ACC112 (cell line): Measurements from ENCODE around the gene CREG2.

Source experiments
- H2AFZ ChIP-seq: fragments of 200-600 bp; sonication (generic); one replicate; pipeline ENCODE4 v1.6.0; 2017; ENCODE audit warnings: antibody characterized with exemption, low read length; ENCODE audit not compliant: unreplicated experiment
- H3K27ac ChIP-seq: fragments of 200-600 bp; sonication (generic); 2 replicates; pipeline ENCODE4 v1.5.1; 2014; ENCODE audit warnings: low read depth, mild to moderate bottlenecking, antibody characterized with exemption, low read length, moderate library complexity
- H3K27me3 ChIP-seq: fragments of 200-600 bp; sonication (generic); 2 replicates; pipeline ENCODE4 v1.6.1; 2014; ENCODE audit warnings: mild to moderate bottlenecking, antibody characterized with exemption, low read length, moderate library complexity, mixed read lengths; ENCODE audit not compliant: insufficient read depth
- H3K36me3 ChIP-seq: fragments of 200-600 bp; sonication (generic); 2 replicates; pipeline ENCODE4 v1.6.1; 2016; ENCODE audit warnings: mild to moderate bottlenecking, antibody characterized with exemption, low read length, moderate library complexity, mixed read lengths; ENCODE audit not compliant: insufficient read depth
- H3K4me1 ChIP-seq: fragments of 200-600 bp; sonication (generic); one replicate; pipeline ENCODE4 v1.6.1; 2016; ENCODE audit warnings: low read length, mixed read lengths; ENCODE audit not compliant: insufficient read depth, unreplicated experiment, control insufficient read depth
- H3K4me3 ChIP-seq: fragments of 200-600 bp; sonication (generic); 2 replicates; pipeline ENCODE4 v1.5.1; 2014; ENCODE audit warnings: mild to moderate bottlenecking, low read depth, low read length
- H3K79me2 ChIP-seq: fragments of 200-600 bp; sonication (generic); one replicate; pipeline ENCODE4 v1.6.0; 2016; ENCODE audit warnings: low read length; ENCODE audit not compliant: control insufficient read depth, unreplicated experiment, insufficient read depth

CREG2 gene

DNA sequence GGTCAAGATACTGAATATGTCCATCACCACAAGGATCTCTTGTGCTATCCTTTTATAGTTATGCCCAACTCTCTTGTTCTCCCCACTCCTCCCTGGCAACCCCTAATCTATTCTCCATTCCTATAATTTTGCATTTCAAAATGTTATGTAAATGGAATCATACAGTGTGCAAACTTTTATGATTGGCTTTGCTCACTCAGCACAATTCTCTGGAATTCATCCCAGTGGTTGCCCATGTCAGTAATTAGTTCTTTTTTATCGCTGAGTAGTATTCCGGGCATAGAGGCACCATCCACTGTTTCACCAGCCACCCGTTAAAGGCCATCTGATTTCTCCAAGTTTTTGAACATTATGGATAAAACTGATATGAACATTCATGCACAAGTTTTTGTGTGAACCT lies 40.4 kb downstream of the CREG2 start:
- Histone ChIP-seq H2AFZ (no peak overlapping the region), H3K27me3 (no peaks in the 10 kb centered on the region), H3K27ac (no peak overlapping the region), H3K4me3 (no peak overlapping the region), H3K79me2 (no peaks in the 10 kb centered on the region), H3K4me1 (no peaks in the 10 kb centered on the region), H3K36me3 (no peaks in the 10 kb centered on the region)

DNA sequence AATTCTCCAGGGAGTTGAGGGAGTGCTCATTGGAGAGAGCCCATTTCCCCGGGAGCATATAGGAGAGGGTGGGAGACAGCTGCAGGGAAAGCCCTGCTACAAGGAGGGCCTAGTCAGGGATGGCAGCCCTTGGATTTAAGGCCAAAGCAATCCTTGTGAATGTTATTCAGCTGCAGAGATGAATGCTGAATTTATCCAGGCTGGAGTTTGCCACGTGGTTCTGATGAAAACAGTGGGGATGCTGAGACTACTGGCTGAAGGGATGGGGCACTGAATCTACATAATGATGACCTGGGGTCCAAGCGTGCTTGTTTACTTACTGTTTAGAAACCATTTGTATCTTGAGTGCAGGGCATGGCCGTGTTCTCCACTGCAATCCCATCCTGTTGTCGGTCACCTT lies 43.2 kb downstream of the CREG2 start:
- Histone ChIP-seq H3K79me2 (no peaks in the 10 kb centered on the region), H3K27me3 (no peaks in the 10 kb centered on the region), H3K27ac (no peak overlapping the region), H2AFZ (no peak overlapping the region), H3K4me3 (no peak overlapping the region), H3K36me3 (no peaks in the 10 kb centered on the region), H3K4me1 (no peaks in the 10 kb centered on the region)

DNA sequence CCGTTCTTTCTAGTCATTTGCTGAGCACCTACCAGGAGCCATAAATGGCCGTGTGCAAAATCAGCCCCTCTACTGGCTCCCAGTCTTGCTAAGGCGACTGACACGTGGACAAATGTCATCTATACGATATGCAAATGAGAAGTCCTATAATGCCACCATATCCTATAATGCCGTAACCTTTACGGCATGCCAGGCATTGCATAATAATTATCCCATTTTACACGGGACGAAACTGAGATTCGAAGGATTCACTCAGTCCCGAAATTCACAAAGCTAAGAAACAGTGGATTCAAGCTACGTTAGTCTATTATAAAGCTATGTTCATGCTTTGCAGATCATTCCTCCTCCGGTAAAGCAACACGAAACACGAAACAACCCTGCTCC lies 44.7 kb downstream of the CREG2 start:
- no peak overlapping the region for H3K27ac ChIP-seq
- no peaks in the 10 kb centered on the region for H3K79me2 ChIP-seq
- H2AFZ ChIP-seq, result no peak overlapping the region
- H3K27me3 ChIP-seq, result no peaks in the 10 kb centered on the region
- no peaks in the 10 kb centered on the region for H3K36me3 ChIP-seq
- peaks cover 5% of the 10 kb centered on the region for H3K4me1 ChIP-seq
- no peak overlapping the region for H3K4me3 ChIP-seq

DNA sequence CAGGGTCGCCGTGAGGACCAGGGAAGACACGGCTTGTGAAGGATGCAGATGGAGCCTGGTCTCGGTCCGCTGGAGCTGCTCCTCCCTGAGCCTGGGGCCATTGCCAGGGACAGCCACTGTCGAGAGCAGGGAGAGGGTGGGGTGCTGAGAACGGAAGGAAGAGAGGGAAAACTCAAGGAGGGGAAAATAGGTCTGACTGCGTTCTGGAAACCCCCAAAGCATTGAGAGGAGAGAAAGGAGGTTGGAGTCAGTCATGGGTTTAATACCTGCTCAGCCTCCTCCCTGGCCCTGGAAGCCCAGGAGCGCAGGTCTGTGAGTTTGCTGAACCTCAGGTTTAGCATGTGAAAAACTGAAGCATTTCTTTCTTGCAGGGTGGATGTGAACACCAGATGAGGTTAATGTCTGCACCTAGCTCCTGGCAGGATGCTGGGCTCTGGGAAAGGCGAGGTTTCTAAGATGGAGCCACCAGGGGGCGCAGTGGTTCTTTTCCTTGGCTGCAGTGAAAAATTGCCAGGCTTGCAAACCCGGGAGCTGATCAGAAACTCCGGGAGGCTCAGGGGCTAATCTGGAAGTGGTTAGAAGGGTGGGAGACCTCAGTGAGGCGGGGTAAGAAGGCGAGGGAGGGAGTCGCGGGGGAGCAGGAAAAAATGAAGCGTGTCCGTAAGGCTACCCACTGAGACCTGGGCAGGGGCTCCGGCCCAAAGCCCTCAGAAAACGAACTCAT lies 45.2 kb downstream of the CREG2 start:
- H3K27ac ChIP-seq, result no peak overlapping the region
- no peaks in the 10 kb centered on the region for H3K27me3 ChIP-seq
- H3K4me1 ChIP-seq, result peaks cover 5% of the 10 kb centered on the region
- no peaks in the 10 kb centered on the region for H3K36me3 ChIP-seq
- H3K4me3 ChIP-seq, result no peak overlapping the region
- H2AFZ ChIP-seq, result no peak overlapping the region
- H3K79me2 ChIP-seq, result no peaks in the 10 kb centered on the region

DNA sequence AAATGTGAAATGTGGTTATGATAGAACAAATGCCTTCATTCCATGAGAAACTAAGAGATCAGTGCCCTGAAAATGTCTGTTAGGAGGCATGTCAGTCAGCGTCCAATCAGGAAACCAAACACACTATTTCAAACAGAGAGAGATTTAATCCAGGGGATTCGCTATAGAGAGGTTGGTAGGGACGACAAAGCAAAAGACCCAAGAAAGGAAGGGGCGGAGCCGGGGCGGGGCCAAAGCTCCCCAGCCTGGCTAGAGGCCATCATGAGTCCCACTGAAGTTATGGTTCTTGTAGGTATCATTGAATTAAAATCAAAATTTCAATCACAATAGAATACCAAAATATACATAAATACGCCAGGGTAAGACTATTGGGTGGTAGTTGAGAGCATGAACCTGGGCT lies 45.9 kb downstream of the CREG2 start:
- no peaks in the 10 kb centered on the region for H3K27me3 ChIP-seq
- no peaks in the 10 kb centered on the region for H3K79me2 ChIP-seq
- no peak overlapping the region for H2AFZ ChIP-seq
- H3K27ac ChIP-seq, result no peak overlapping the region
- H3K4me3 ChIP-seq, result no peak overlapping the region
- H3K4me1 ChIP-seq, result peaks cover 5% of the 10 kb centered on the region
- no peaks in the 10 kb centered on the region for H3K36me3 ChIP-seq

DNA sequence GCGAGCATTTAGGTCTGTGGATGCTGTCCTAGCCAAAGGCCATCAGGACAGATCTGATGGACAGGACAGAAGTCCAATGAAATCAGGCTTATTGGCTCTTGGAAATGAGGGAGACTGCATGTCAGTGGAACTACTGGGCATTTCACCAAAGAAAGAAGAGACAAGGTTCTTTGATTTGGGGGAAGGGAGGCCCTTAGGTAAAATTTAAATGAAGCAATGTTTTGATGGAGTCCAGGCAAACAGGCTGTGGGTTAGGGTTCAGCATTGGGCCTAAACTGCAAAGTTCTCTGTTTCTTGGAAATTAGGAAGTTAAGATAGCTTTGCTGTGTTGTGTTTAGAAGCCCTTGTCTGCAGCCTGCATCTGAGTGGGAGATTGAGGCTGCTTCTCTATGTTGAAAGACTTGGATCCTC lies 47.2 kb downstream of the CREG2 start:
- H3K4me3 ChIP-seq, result no peak overlapping the region
- H3K27ac ChIP-seq, result no peak overlapping the region
- H3K79me2 ChIP-seq, result no peaks in the 10 kb centered on the region
- peak overlapping the region; percentile 34 for H2AFZ ChIP-seq
- H3K4me1 ChIP-seq, result peaks cover 5% of the 10 kb centered on the region
- no peaks in the 10 kb centered on the region for H3K27me3 ChIP-seq
- no peaks in the 10 kb centered on the region for H3K36me3 ChIP-seq

DNA sequence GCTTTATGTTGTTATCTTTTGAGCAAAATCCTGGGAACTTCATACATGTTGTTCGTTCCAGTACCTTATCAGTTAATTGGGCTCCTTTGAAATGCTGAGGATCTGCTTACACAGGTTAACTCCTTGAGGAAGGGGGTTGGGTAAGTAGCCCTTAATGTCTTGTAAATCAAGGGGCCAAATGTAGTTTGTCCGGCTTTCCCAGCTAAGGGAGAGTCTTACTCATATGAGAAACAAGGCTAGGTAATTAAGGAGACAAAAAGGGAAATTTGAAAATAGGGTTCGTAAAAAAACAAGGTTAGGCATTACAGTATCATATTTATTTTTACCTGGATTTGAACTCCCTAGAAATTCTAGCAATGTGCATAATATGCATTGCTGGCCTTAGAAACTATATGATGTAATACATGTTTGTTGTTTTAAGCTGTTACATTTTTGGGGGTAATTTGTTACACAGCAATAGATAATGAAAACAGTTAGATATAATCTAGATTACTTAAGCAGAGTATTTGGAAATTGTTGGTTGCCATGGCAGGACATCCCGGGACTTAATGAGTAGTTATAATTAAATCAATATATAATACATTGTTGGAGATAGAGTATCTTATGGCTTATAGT lies 47.9 kb downstream of the CREG2 start:
- no peaks in the 10 kb centered on the region for H3K27me3 ChIP-seq
- no peak overlapping the region for H3K4me3 ChIP-seq
- H2AFZ ChIP-seq, result no peak overlapping the region
- no peaks in the 10 kb centered on the region for H3K79me2 ChIP-seq
- H3K27ac ChIP-seq, result no peak overlapping the region
- H3K36me3 ChIP-seq, result no peaks in the 10 kb centered on the region
- peaks cover 5% of the 10 kb centered on the region for H3K4me1 ChIP-seq

DNA sequence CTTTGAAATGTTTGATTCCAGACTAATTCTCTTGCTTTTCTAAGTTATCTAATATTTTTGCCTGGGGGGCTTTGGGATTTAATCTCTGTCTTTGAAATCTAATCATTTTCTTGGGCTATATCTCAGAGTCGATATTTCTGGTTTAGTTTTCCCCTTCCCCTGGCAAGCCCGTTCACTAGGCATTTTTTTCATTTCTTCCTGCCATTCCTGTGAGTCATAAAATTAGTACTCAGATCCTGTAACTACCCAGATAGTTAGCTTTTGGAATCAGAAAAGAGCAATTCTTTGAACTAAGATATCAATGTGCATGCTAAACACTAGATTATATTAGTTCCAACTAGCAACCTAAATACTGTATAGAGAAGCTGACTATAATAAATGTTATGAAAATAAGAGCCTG lies 49.4 kb downstream of the CREG2 start:
- 0 out of 2 replicates have a peak overlapping the region, but pooled peaks have one; percentile 19 for H3K27ac ChIP-seq
- H3K36me3 ChIP-seq, result no peaks in the 10 kb centered on the region
- 0 out of 2 replicates have a peak overlapping the region, but pooled peaks have one; percentile 36 for H3K4me3 ChIP-seq
- no peaks in the 10 kb centered on the region for H3K79me2 ChIP-seq
- H3K27me3 ChIP-seq, result no peaks in the 10 kb centered on the region
- peak overlapping the region; percentile 72 for H2AFZ ChIP-seq
- peaks cover 5% of the 10 kb centered on the region for H3K4me1 ChIP-seq

DNA sequence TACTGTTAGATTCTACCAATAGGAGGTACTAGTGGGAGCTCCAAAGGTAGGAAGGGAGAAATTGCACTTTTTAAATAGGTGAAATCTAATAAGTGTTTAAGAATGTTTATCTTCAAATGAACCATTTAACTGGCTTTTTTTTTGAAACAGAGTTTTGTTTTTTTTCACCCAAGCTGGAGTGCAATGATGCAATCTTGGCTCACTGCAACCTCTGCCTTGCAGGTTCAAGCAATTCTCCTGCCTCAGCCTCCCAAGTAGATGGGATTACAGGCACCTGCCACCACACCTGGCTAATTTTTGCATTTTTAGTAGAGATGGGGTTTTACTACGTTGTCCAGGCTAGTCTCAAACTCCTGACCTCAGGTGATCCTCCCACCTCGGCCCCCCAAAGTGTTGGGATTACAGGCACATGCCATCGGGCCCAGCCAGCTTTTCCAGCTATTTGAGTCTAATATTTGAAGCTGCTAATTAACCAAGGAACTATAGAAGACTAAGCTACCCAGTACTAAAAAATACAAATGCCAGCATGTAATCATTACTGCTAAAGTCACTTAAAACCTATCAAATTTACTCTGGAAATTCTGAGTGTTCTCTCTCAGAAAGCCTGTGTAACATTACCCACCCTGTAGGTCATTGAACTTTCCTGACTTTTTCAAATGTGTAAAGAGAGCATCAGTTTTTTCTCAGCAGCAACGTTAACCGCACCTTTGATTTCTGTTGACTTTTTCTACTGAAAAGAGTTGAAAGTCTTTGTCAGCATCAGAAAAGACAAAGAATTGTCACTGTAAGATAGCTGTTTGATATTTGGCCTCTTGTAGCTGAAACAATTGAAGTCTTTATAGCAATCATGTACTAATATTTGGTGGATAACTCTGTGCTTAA lies 54.2 kb downstream of the CREG2 start:
- Histone ChIP-seq H2AFZ (no peak overlapping the region), H3K27ac (no peak overlapping the region), H3K79me2 (no peaks in the 10 kb centered on the region), H3K27me3 (no peaks in the 10 kb centered on the region), H3K4me3 (no peak overlapping the region), H3K4me1 (peaks cover 2% of the 10 kb centered on the region), H3K36me3 (no peaks in the 10 kb centered on the region)

DNA sequence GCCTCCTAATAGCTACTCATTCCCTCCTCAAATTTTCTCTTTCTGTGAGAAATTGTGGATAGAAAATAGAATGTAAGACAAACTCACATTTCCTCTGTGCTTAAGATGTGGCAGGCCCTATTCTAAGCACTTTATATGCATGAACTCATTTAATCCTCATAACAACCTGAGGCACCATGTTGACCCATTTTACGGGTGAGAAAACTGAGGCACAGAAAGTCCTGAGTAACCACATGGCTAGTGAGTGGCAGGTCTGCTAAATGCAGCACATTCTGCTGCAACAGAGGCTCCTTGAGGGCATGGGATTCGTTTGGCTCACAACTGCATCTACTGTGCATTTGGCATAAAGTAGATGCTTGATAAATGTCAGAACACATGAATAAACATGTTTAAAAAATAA lies 56.1 kb downstream of the CREG2 start:
- no peaks in the 10 kb centered on the region for H3K4me1 ChIP-seq
- H3K36me3 ChIP-seq, result no peaks in the 10 kb centered on the region
- H3K79me2 ChIP-seq, result no peaks in the 10 kb centered on the region
- H2AFZ ChIP-seq, result no peak overlapping the region
- no peak overlapping the region for H3K4me3 ChIP-seq
- H3K27ac ChIP-seq, result no peak overlapping the region
- no peaks in the 10 kb centered on the region for H3K27me3 ChIP-seq
